B cell (primary cell): Measurements from ENCODE around the gene AGAP9.
"Not testable (repeated sequence)": the region's sequence is repeated elsewhere in the genome, so short reads cannot be mapped to it uniquely, and the experiment has no call there.

Experiments used
- EZH2 ChIP-seq: IDR thresholded peaks from 2 replicates; pipeline ENCODE4 v1.6.1; 2012; ENCODE audit warnings: borderline replicate concordance, low read depth, mild to moderate bottlenecking, moderate library complexity, low read length; ENCODE audit not compliant: insufficient read depth, poor library complexity, severe bottlenecking
- TF ChIP-seq, protein P1 (sequence below): fragments of 200-600 bp; IDR thresholded peaks from one replicate; pipeline ENCODE4 v1.8.0; 2022; ENCODE audit warnings: antibody characterized with exemption, mild to moderate bottlenecking

GRCh38 chr10:47566108-47566699 is 42.8 kb upstream of the AGAP9 start:
- TF ChIP-seq, protein P1, sequence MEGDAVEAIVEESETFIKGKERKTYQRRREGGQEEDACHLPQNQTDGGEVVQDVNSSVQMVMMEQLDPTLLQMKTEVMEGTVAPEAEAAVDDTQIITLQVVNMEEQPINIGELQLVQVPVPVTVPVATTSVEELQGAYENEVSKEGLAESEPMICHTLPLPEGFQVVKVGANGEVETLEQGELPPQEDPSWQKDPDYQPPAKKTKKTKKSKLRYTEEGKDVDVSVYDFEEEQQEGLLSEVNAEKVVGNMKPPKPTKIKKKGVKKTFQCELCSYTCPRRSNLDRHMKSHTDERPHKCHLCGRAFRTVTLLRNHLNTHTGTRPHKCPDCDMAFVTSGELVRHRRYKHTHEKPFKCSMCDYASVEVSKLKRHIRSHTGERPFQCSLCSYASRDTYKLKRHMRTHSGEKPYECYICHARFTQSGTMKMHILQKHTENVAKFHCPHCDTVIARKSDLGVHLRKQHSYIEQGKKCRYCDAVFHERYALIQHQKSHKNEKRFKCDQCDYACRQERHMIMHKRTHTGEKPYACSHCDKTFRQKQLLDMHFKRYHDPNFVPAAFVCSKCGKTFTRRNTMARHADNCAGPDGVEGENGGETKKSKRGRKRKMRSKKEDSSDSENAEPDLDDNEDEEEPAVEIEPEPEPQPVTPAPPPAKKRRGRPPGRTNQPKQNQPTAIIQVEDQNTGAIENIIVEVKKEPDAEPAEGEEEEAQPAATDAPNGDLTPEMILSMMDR: not testable (repeated sequence)
- not testable (repeated sequence) for TF ChIP-seq EZH2
